Activated naive CD8-positive, alpha-beta T cell treated with anti-CD3 and anti-CD28 coated beads for 36 hours (primary cell): Measurements from ENCODE around the gene ARHGAP15. TPM values are rescaled to one million over a fixed set of nuclear protein-coding genes. Genes with fewer than 3 reads are reported as not detected.

Experiments used
- DNase-seq: peaks from one replicate; pipeline ENCODE4 v3.0.0; 2021
- H3K27ac Mint-ChIP-seq: one replicate; pipeline ENCODE4 v1.8.0; 2022; ENCODE audit warnings: mild to moderate bottlenecking, moderate library complexity, mixed read lengths
- H3K27me3 Mint-ChIP-seq: one replicate; pipeline ENCODE4 v1.8.0; 2022; ENCODE audit warnings: mild to moderate bottlenecking, mixed read lengths
- H3K36me3 Mint-ChIP-seq: one replicate; pipeline ENCODE4 v1.8.0; 2021; ENCODE audit warnings: mild to moderate bottlenecking, mixed read lengths
- H3K4me1 Mint-ChIP-seq: one replicate; pipeline ENCODE4 v1.8.0; 2021; ENCODE audit warnings: mixed read lengths
- H3K4me3 Mint-ChIP-seq: one replicate; pipeline ENCODE4 v1.8.0; 2022; ENCODE audit warnings: mild to moderate bottlenecking, moderate library complexity, mixed read lengths
- H3K9me3 Mint-ChIP-seq: one replicate; pipeline ENCODE4 v1.8.0; 2022; ENCODE audit warnings: mixed read lengths
- total RNA-seq, 2 experiments: library from RNA; stranded (reverse); gene quantifications; one replicate each; pipeline ENCODE4 v1.2.3, GENCODE V29; 2021

ARHGAP15 gene
- total RNA-seq, 2 experiments from 2014 or later, result 45.2 to 47.0 TPM

- DNase-seq, result no peak
- H3K9me3 Mint-ChIP-seq, result no peaks in the 10 kb centered on the region
- no peak overlapping the region for H3K4me3 Mint-ChIP-seq
- H3K27me3 Mint-ChIP-seq, result no peaks in the 10 kb centered on the region
- no peak overlapping the region for H3K27ac Mint-ChIP-seq
- peaks cover 8% of the 10 kb centered on the region for H3K4me1 Mint-ChIP-seq
- H3K36me3 Mint-ChIP-seq, result peaks cover 10% of the 10 kb centered on the region
Observed at GRCh38 chr2:143601828-143602227, 472.6 kb downstream of the ARHGAP15 start.

GRCh38 chr2:143603035-143603655, 473.9 kb downstream of the ARHGAP15 start:
- Mint-ChIP-seq H3K27ac (no peak overlapping the region), H3K4me3 (no peak overlapping the region), H3K27me3 (no peaks in the 10 kb centered on the region), H3K9me3 (no peaks in the 10 kb centered on the region), H3K36me3 (peaks cover 21% of the 10 kb centered on the region), H3K4me1 (peaks cover 17% of the 10 kb centered on the region)
- DNase-seq, result no peak

- Mint-ChIP-seq H3K27ac (no peak overlapping the region), H3K4me3 (no peak overlapping the region), H3K36me3 (peaks cover 21% of the 10 kb centered on the region), H3K27me3 (no peaks in the 10 kb centered on the region), H3K9me3 (no peaks in the 10 kb centered on the region), H3K4me1 (peaks cover 19% of the 10 kb centered on the region)
- no peak for DNase-seq
Observed at GRCh38 chr2:143603846-143604565, 474.8 kb downstream of the ARHGAP15 start.

- H3K9me3 Mint-ChIP-seq, result no peaks in the 10 kb centered on the region
- no peak for DNase-seq
- no peak overlapping the region for H3K27ac Mint-ChIP-seq
- H3K36me3 Mint-ChIP-seq, result peaks cover 21% of the 10 kb centered on the region
- H3K4me3 Mint-ChIP-seq, result no peak overlapping the region
- peaks cover 21% of the 10 kb centered on the region for H3K4me1 Mint-ChIP-seq
- H3K27me3 Mint-ChIP-seq, result no peaks in the 10 kb centered on the region
Observed at GRCh38 chr2:143604566-143604959, 475.3 kb downstream of the ARHGAP15 start.

- Mint-ChIP-seq H3K27ac (no peak overlapping the region), H3K36me3 (peaks cover 26% of the 10 kb centered on the region), H3K27me3 (no peaks in the 10 kb centered on the region), H3K9me3 (no peaks in the 10 kb centered on the region), H3K4me1 (peaks cover 29% of the 10 kb centered on the region), H3K4me3 (no peak overlapping the region)
- no peak for DNase-seq
Observed at GRCh38 chr2:143607231-143608062, 478.2 kb downstream of the ARHGAP15 start.

GRCh38 chr2:143608063-143608423, 478.8 kb downstream of the ARHGAP15 start:
- DNase-seq, result no peak
- H3K27me3 Mint-ChIP-seq, result no peaks in the 10 kb centered on the region
- peaks cover 26% of the 10 kb centered on the region for H3K36me3 Mint-ChIP-seq
- H3K4me3 Mint-ChIP-seq, result no peak overlapping the region
- H3K27ac Mint-ChIP-seq, result no peak overlapping the region
- H3K4me1 Mint-ChIP-seq, result peaks cover 31% of the 10 kb centered on the region
- no peaks in the 10 kb centered on the region for H3K9me3 Mint-ChIP-seq

- H3K4me3 Mint-ChIP-seq, result no peak overlapping the region
- peaks cover 32% of the 10 kb centered on the region for H3K4me1 Mint-ChIP-seq
- no peak overlapping the region for H3K27ac Mint-ChIP-seq
- peaks cover 29% of the 10 kb centered on the region for H3K36me3 Mint-ChIP-seq
- no peaks in the 10 kb centered on the region for H3K9me3 Mint-ChIP-seq
- no peak for DNase-seq
- H3K27me3 Mint-ChIP-seq, result no peaks in the 10 kb centered on the region
Observed at GRCh38 chr2:143608758-143609157, 479.5 kb downstream of the ARHGAP15 start.

- peaks cover 38% of the 10 kb centered on the region for H3K36me3 Mint-ChIP-seq
- peaks cover 47% of the 10 kb centered on the region for H3K4me1 Mint-ChIP-seq
- H3K4me3 Mint-ChIP-seq, result no peak overlapping the region
Observed at GRCh38 chr2:143611336-143611735, 482.1 kb downstream of the ARHGAP15 start.

GRCh38 chr2:143615562-143615961, 486.3 kb downstream of the ARHGAP15 start:
- Mint-ChIP-seq H3K27me3 (no peaks in the 10 kb centered on the region), H3K4me3 (no peak overlapping the region), H3K9me3 (no peaks in the 10 kb centered on the region), H3K36me3 (peaks cover 36% of the 10 kb centered on the region), H3K4me1 (peaks cover 33% of the 10 kb centered on the region), H3K27ac (peak overlapping the region; percentile 55)
- no peak for DNase-seq

More at GRCh38 chr2:143611336-143611735, 482.1 kb downstream of the ARHGAP15 start:
- DNase-seq, result no peak
- Mint-ChIP-seq H3K27me3 (no peaks in the 10 kb centered on the region), H3K9me3 (no peaks in the 10 kb centered on the region), H3K27ac (no peak overlapping the region)

GRCh38 chr2:143616452-143616851, 487.2 kb downstream of the ARHGAP15 start:
- Mint-ChIP-seq H3K36me3 (peaks cover 33% of the 10 kb centered on the region), H3K27ac (peak overlapping the region; percentile 55), H3K27me3 (no peaks in the 10 kb centered on the region), H3K4me3 (no peak overlapping the region), H3K9me3 (no peaks in the 10 kb centered on the region), H3K4me1 (peaks cover 32% of the 10 kb centered on the region)
- DNase-seq, result no peak

- Mint-ChIP-seq H3K27me3 (no peaks in the 10 kb centered on the region), H3K9me3 (no peaks in the 10 kb centered on the region), H3K27ac (no peak overlapping the region), H3K4me3 (no peak overlapping the region), H3K36me3 (peaks cover 35% of the 10 kb centered on the region), H3K4me1 (peaks cover 23% of the 10 kb centered on the region)
- no peak for DNase-seq
Observed at GRCh38 chr2:143617803-143618415, 488.7 kb downstream of the ARHGAP15 start.

- Mint-ChIP-seq H3K9me3 (peaks cover 8% of the 10 kb centered on the region), H3K4me3 (no peak overlapping the region), H3K27me3 (no peaks in the 10 kb centered on the region), H3K4me1 (no peaks in the 10 kb centered on the region), H3K36me3 (peaks cover 57% of the 10 kb centered on the region), H3K27ac (no peak overlapping the region)
- DNase-seq, result no peak
Observed at GRCh38 chr2:143622106-143622505, 492.9 kb downstream of the ARHGAP15 start.

GRCh38 chr2:143623231-143623908, 494.2 kb downstream of the ARHGAP15 start:
- H3K36me3 Mint-ChIP-seq, result peaks cover 67% of the 10 kb centered on the region
- H3K27ac Mint-ChIP-seq, result no peak overlapping the region
- H3K9me3 Mint-ChIP-seq, result peaks cover 8% of the 10 kb centered on the region
- no peaks in the 10 kb centered on the region for H3K27me3 Mint-ChIP-seq
- no peak for DNase-seq
- H3K4me3 Mint-ChIP-seq, result no peak overlapping the region
- no peaks in the 10 kb centered on the region for H3K4me1 Mint-ChIP-seq

GRCh38 chr2:143623909-143624260, 494.7 kb downstream of the ARHGAP15 start:
- peaks cover 11% of the 10 kb centered on the region for H3K9me3 Mint-ChIP-seq

More at GRCh38 chr2:143623909-143624260, 494.7 kb downstream of the ARHGAP15 start:
- H3K4me1 Mint-ChIP-seq, result no peaks in the 10 kb centered on the region
- peaks cover 72% of the 10 kb centered on the region for H3K36me3 Mint-ChIP-seq
- no peaks in the 10 kb centered on the region for H3K27me3 Mint-ChIP-seq
- no peak overlapping the region for H3K27ac Mint-ChIP-seq
- DNase-seq, result no peak
- H3K4me3 Mint-ChIP-seq, result no peak overlapping the region
